Measurements from ENCODE around the gene OR10C1.
"Not testable (repeated sequence)": the region's sequence is repeated elsewhere in the genome, so short reads cannot be mapped to it uniquely, and the experiment has no call there.

Gene OR10C1

GRCh38 chr6:29439006-29439405 lies at the start of gene OR10C1:
Gene OR10C1 (plus strand): TSS chr6:29439306. CDS start chr6:29440016, 710 bp downstream.
- no peak for DNase-seq

- DNase-seq = no peak
Measured at GRCh38 chr6:29395331-29395730, 43.8 kb upstream of the OR10C1 start, which contains the start of gene OR12D2. Gene OR12D2 (plus strand): TSS chr6:29395631. CDS start chr6:29396700, 1,069 bp downstream.

GRCh38 chr6:29399525-29399924 lies 39.6 kb upstream of the OR10C1 start:
- no peak for DNase-seq

GRCh38 chr6:29403801-29404200 lies 35.3 kb upstream of the OR10C1 start:
- no peak for DNase-seq

DNA sequence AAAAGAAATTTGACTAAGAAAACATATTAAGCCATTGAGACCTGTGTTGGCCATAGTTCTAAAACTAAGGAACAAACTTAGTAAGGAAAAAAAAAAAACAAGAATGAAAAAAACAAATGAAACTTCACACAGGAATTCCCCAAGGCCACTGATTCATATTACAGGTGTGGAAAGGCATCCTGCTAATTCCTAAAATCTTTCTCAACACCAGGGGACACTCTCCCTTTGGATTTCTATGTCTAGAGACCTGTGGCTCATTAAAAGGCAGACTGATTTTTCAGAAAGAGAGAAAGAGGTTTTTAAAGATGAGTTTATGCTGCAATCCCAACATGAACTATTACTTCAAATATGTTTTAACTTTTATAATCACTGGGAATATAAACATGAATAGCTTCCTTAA lies 24.5 kb upstream of the OR10C1 start, which contains the start of gene OR12D1:
TSS of gene OR12D1 (plus strand) at position 341 of the 400 bp plus-strand sequence.
- no peak for DNase-seq

- no peak for DNase-seq
Measured at GRCh38 chr6:29419516-29419915, 19.6 kb upstream of the OR10C1 start.

- no peak for DNase-seq
Measured at GRCh38 chr6:29424168-29424567, 14.9 kb upstream of the OR10C1 start.

GRCh38 chr6:29424575-29424974 lies 14.5 kb upstream of the OR10C1 start:
- DNase-seq = no peak

GRCh38 chr6:29425075-29425474 lies 14.0 kb upstream of the OR10C1 start:
- no peak for DNase-seq

DNA sequence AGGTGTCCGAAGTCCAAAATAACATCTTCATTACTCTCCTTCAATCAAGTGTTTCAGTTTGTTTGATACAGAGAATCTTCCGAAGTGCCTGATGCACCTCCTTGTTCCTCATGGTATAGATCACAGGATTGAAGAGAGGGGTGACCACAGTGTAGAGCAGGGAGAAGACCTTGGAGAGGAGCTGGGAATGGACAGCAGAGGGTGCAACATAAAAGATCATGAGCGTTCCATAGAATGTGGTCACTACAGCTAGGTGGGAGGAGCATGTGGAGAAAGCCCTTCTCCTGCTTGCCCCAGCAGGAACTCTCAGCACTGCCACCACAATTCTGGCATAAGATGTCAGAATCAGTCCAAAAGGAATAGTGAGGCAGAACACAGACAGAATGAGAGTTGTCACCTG lies 12.5 kb upstream of the OR10C1 start:
- no peak for DNase-seq

DNA sequence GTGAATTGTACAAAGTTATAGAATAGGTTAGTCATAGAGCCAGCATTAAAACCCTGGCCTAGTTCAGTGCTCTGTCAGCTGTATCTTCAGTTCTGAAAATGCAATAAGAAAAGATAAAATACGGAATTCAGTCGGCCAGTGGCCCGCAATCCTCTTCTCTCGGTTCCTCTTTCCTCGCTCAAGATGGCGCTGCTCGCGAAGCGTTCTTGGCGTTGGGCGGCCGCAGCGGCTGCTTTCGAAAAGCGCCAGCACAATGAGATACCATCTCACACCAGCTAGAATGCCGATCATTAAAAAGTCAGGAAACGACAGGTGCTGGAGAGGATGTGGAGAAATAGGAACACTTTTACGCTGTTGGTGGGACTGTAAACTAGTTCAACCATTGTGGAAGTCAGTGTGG lies 2.4 kb upstream of the OR10C1 start:
- DNase-seq = not testable (repeated sequence)

DNA sequence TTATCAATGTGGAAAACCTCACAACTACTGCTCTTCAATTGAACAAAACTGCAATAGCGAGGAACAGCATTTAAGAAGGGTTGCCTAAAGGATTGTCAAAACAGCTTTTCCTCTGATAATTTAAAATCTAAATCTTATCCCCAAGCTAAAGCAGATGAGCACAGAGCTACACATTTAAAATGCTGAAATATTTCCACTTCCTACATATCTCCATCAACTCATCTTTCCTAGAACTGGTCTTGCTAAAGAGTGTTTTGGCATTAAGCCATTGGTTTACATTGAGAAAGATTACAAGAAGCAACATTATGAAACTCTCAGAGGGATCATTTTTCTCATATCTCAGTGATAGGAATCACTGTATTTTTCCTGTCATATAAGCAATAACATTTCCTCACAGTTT lies 3.6 kb downstream of the OR10C1 start:
- DNase-seq = no peak

DNA sequence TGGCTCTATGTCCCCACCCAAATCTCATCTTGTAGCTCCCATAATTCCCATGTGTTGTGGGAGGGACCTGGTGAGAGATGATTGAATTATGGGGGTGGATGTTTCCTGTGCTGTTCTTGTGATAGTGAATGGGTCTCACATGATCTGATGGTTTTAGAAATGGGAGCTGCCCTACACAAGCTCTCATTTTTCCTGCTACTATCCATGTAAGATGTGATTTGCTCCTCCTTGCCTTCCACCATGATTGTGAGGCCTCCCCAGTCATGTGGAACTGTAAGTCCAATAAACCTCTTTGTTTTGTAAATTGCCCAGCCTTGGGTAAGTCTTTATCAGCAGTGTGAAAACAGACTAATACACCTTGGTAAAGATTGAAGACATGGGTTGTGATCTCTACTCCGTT lies 4.9 kb downstream of the OR10C1 start:
- DNase-seq = not testable (repeated sequence)

GRCh38 chr6:29447670-29448069 lies 8.6 kb downstream of the OR10C1 start:
- DNase-seq = no peak

DNA sequence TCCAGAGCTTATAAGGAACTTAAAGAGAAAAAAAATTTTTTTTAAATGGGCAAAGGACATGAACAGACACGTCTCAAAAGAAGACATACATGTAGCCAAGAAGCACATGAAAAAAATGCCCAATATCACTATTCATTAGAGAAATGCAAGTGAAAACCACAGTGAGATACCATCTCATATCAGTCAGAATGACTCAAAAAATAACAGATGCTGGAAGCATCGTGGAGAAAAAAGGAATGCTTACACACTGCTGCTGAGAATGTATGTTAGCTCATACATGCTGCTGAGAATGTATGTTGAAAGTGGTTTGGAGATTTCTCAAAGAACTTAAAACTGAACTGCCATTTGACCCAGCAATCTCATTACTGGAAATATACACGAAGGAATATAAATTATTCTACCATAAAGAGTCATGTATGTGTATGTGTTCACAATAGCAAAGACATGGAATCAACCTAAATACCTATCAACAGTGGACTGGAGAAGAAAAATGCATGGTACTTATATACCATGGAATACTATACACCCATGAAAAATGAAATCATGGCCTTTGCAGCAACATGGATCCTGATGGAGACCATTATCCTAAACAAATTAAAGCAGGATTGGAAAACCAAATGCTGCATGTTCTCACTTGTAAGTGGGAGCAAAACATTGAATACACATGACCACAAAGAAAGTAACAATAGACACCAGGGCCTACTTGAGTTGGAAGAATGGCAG lies 12.5 kb downstream of the OR10C1 start:
- DNase-seq = no peak

GRCh38 chr6:29456971-29457370 lies 17.9 kb downstream of the OR10C1 start, which contains the start of the genes OR11A1 and OR2H1:
Gene OR11A1 (minus strand): TSS chr6:29457071. CDS start chr6:29427641, 29,430 bp downstream.
Gene OR2H1 (plus strand): TSS chr6:29457155. CDS start chr6:29461770, 4,615 bp downstream.
- no peak for DNase-seq

DNA sequence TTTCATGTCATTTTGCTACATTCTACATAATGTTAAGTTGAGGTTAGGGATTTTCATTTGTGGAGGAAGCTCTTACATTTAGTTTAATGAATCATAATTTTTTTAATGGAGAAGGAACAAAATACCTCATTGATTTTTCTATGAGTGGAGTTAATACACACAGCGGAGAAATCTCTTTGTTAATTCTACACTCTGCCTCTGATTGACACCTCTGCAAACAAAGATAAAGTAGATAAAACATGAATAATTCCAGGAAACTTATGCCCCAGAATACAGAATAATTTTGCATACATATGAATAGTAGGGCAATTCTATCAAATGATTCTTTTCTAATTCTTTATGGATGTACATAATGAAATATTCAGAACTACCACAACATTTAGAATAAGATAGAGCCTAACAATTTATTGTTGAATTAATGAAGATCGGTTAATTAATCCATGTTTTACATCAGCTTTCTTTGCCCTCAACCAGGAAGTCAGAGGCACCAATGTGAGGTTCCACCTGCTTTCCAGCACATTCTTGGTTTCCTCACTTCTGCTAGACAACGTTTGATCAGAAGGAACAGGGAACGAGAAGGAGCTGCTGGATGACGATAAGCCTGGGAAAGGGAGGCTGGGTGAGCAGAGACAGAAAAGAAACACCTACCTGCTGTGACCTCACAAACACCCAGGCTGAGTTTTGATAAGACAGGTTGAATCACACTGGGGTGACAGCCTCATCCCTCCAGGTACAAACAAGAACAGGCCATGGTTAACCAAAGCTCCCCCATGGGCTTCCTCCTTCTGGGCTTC lies 22.1 kb downstream of the OR10C1 start:
- no peak for DNase-seq

GRCh38 chr6:29462022-29462421 lies 22.9 kb downstream of the OR10C1 start:
- no peak for DNase-seq

GRCh38 chr6:29465279-29465678 lies 26.2 kb downstream of the OR10C1 start:
- no peak for DNase-seq

DNA sequence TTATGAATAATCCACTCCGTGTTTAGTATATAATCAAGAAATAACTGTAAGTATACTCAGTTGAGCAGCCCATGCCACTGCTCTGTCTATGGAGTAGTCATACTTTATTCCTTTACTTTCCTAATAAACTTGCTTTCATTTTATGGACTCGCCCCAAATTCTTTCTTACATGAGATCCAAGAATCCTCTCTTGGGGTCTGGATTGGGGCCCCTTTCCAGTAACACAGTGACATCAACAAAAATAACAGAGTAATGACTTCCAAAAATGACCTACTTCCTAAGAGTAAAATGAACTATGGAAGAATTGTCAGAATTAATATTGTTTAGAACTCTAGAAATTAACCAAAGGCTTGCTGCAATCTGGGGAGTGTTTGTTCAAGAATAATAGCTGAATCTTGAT lies 26.7 kb downstream of the OR10C1 start:
- no peak for DNase-seq

DNA sequence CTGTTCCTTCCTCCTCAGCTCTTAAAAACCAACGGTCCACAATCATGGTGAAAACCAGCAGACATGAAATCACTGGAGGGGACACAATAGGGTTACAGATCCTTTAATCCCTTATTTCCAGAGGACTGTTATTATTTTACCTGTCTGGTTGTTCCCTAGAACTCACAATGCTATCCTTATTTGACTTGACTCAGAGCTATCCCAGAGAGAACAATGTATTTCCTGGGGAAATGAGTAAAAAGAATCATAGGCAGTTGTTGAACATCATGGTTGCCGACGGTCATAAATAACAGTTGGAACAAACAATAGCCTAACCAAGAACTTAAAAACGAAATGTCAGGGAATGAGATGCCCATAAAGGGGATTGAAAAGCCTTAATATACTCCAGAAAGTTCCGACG lies 27.1 kb downstream of the OR10C1 start:
- DNase-seq = no peak

DNA sequence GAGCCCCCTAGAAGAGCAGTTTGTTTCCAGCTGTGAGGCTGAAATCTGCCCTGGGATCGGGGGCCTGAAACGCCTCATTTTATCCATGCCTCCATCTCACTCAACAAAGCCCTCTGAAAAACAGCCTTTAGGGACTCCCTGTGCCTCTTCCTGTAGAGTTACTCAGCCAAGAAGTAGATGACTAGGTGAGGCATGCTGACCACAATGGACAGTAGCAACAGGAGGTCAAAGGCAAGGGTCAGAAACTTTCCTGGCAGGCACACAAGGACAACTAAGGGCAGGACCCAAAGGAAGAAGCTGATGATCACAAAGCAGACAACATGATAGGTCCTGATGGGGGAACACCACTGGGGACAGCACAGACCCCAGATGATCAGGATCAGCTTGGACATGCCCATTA lies 35.9 kb downstream of the OR10C1 start:
- no peak for DNase-seq

GRCh38 chr6:29477923-29478450 lies 38.9 kb downstream of the OR10C1 start:
- DNase-seq = no peak

DNA sequence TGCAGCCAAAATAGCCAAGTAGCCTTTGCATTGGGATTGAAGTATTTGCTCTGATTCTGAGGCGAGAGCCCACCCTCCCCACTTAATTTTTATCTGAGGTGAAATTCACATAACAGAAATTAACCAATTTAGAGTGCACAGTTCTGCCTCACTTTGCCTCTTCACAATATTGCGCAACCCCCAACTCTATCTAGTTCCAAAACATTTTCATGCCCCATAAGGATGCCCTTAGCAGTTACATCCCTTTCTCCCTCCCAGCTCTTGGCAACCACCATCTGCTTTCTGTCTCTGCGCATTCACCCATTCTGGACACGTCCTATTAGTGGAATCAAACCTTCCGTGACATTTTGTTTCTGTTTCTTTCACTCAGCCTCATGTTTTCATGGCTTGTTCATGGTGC lies 39.6 kb downstream of the OR10C1 start:
- no peak for DNase-seq

Measured in NCI-H2171 treated with DMSO at 0.1 percent for 48 hours (cell line).